H1 (cell line): Measurements from ENCODE around the gene IDI2. TPM values are rescaled to one million over a fixed set of nuclear protein-coding genes. Genes with fewer than 3 reads are reported as not detected.

Experiments
- CTCF ChIA-PET: fragments of 300-600 bp; sonication (Branson Sonifier 250); formaldehyde crosslinking; loops from one replicate; lab custom pipeline; 2021; ENCODE audit not compliant: partially characterized antibody; lab: Charles Lee
- POLR2A ChIA-PET: fragments of 300-600 bp; sonication (Branson Sonifier 250); formaldehyde crosslinking; loops from one replicate; lab custom pipeline; 2021; ENCODE audit warnings: inconsistent platforms; ENCODE audit not compliant: partially characterized antibody; lab: Charles Lee
- DNase-seq, 2 experiments: peaks; one replicate each; pipeline versions ENCODE4 v3.0.0 to v3.0.0-alpha.2; 2010 to 2022; ENCODE audit warnings: low spot score in 2 of 2, low read depth in 1 of 2, mixed read lengths in 1 of 2
- FAIRE-seq: peaks from 2 replicates; lab custom pipeline; 2011; peaks lifted over from hg19 to GRCh38; lab: Jason Lieb, UNC
- H2AFZ ChIP-seq: 2 replicates; pipeline ENCODE4 v1.8.1; 2012; ENCODE audit warnings: low read length, inconsistent platforms
- H2AK5ac ChIP-seq: 2 replicates; pipeline ENCODE4 v1.6.1; 2013; ENCODE audit warnings: low read depth, low read length
- H2BK120ac ChIP-seq: replicated peaks from 2 replicates; pipeline ENCODE3; 2013; ENCODE audit warnings: low read depth, low read length, inconsistent platforms
- H2BK12ac ChIP-seq: 2 replicates; pipeline ENCODE4 v1.6.1; 2013; ENCODE audit warnings: low read depth, low read length
- H2BK15ac ChIP-seq: 2 replicates; pipeline ENCODE4 v1.6.1; 2013; ENCODE audit warnings: low read length
- H2BK20ac ChIP-seq: 2 replicates; pipeline ENCODE4 v1.6.1; 2013; ENCODE audit warnings: low read length
- H2BK5ac ChIP-seq: 2 replicates; pipeline ENCODE4 v1.6.1; 2013; ENCODE audit warnings: low read depth, low read length
- H3K14ac ChIP-seq: 2 replicates; pipeline ENCODE4 v1.6.1; 2013; ENCODE audit warnings: inconsistent platforms; ENCODE audit not compliant: insufficient read length
- H3K18ac ChIP-seq: 2 replicates; pipeline ENCODE4 v1.6.1; 2013; ENCODE audit warnings: low read length; ENCODE audit errors: extremely low read depth
- H3K23ac ChIP-seq: 2 replicates; pipeline ENCODE4 v1.6.1; 2013; ENCODE audit warnings: inconsistent platforms; ENCODE audit not compliant: insufficient read length
- H3K23me2 ChIP-seq: 2 replicates; pipeline ENCODE4 v1.6.1; 2013; ENCODE audit warnings: low read depth, low read length
- H3K27ac ChIP-seq: 2 replicates; pipeline ENCODE4 v1.6.1; 2011; ENCODE audit warnings: low read depth, low read length, inconsistent platforms
- H3K27me3 ChIP-seq, 4 experiments: replicated peaks in 1 of 4; 1 replicate in 1 of 4; 2 replicates in 3 of 4; pipeline versions ENCODE4 v1.6.1 to v1.8.1; 2011 to 2013; ENCODE audit warnings: low read length in 3 of 4, mild to moderate bottlenecking in 3 of 4, inconsistent platforms in 2 of 4, mixed read lengths in 2 of 4, moderate library complexity in 1 of 4; ENCODE audit not compliant: control insufficient read depth in 3 of 4, insufficient read depth in 3 of 4; ENCODE audit errors: extremely low read depth in 1 of 4
- H3K36me3 ChIP-seq, 4 experiments: 2 replicates each; pipeline versions ENCODE4 v1.6.1 to v1.8.1; 2011 to 2013; ENCODE audit warnings: mild to moderate bottlenecking in 4 of 4, low read length in 3 of 4, moderate library complexity in 2 of 4, control low read depth in 1 of 4, inconsistent platforms in 1 of 4; ENCODE audit not compliant: insufficient read depth in 4 of 4, control insufficient read depth in 2 of 4
- H3K4ac ChIP-seq: replicated peaks from 2 replicates; pipeline ENCODE3; 2013; ENCODE audit warnings: low read length, low read depth, mixed read lengths, inconsistent platforms; ENCODE audit not compliant: insufficient read length
- H3K4me1 ChIP-seq, 4 experiments: replicated peaks in 1 of 4; 1 replicate in 1 of 4; 2 replicates in 3 of 4; pipeline versions ENCODE4 v1.6.1 to v1.8.1; 2011 to 2013; ENCODE audit warnings: low read length in 3 of 4, inconsistent platforms in 2 of 4, mixed read lengths in 1 of 4; ENCODE audit not compliant: insufficient read depth in 4 of 4, control insufficient read depth in 3 of 4
- H3K4me2 ChIP-seq, 2 experiments: 2 replicates each; pipeline versions ENCODE4 v1.6.1 to v1.8.1; 2011 to 2013; ENCODE audit warnings: low read depth in 2 of 2, low read length in 2 of 2, control low read depth in 1 of 2, inconsistent platforms in 1 of 2, mild to moderate bottlenecking in 1 of 2; ENCODE audit not compliant: insufficient read depth in 1 of 2
- H3K4me3 ChIP-seq, 4 experiments: fragments of 200-600, 300-600 bp in 1 of 4; sonication (generic), shearing (Covaris generic), sonication (Bioruptor Twin) in 1 of 4; 2 replicates each; pipeline versions ENCODE4 v1.5.1 to v1.8.1; 2011 to 2016; ENCODE audit warnings: low read length in 4 of 4, low read depth in 3 of 4, control low read depth in 2 of 4, inconsistent platforms in 2 of 4, mild to moderate bottlenecking in 2 of 4, mixed read lengths in 1 of 4, moderate library complexity in 1 of 4; ENCODE audit not compliant: insufficient read depth in 2 of 4; ENCODE audit errors: extremely low read depth in 1 of 4
- H3K56ac ChIP-seq: replicated peaks from 2 replicates; pipeline ENCODE3; 2013; ENCODE audit warnings: low read depth, mild to moderate bottlenecking, mixed read lengths, low read length, inconsistent platforms; ENCODE audit not compliant: insufficient read length
- H3K79me1 ChIP-seq: 2 replicates; pipeline ENCODE4 v1.6.1; 2013; ENCODE audit warnings: low read depth, low read length, control low read depth
- H3K79me2 ChIP-seq, 2 experiments: 2 replicates each; pipeline versions ENCODE4 v1.6.1 to v1.8.1; 2012 to 2013; ENCODE audit warnings: low read length in 2 of 2, mild to moderate bottlenecking in 2 of 2, inconsistent platforms in 1 of 2; ENCODE audit not compliant: insufficient read depth in 2 of 2, control insufficient read depth in 1 of 2
- H3K9ac ChIP-seq, 4 experiments: replicated peaks in 1 of 4; 1 replicate in 1 of 4; 2 replicates in 3 of 4; pipeline versions ENCODE4 v1.6.1 to v1.8.1; 2011 to 2013; ENCODE audit warnings: low read depth in 3 of 4, low read length in 3 of 4, control low read depth in 2 of 4, mild to moderate bottlenecking in 2 of 4, moderate library complexity in 2 of 4, inconsistent platforms in 1 of 4; ENCODE audit errors: extremely low read depth in 1 of 4
- H3K9me3 ChIP-seq, 2 experiments: 2 replicates each; pipeline versions ENCODE4 v1.6.1 to v1.8.1; 2012 to 2013; ENCODE audit warnings: mild to moderate bottlenecking in 2 of 2, moderate library complexity in 2 of 2, control low read depth in 1 of 2, inconsistent platforms in 1 of 2, low read depth in 1 of 2, low read length in 1 of 2, mixed read lengths in 1 of 2; ENCODE audit not compliant: insufficient read depth in 2 of 2
- H4K20me1 ChIP-seq, 2 experiments: replicated peaks in 1 of 2; 2 replicates each; pipeline versions ENCODE3 to v1.8.1; 2011 to 2013; ENCODE audit warnings: inconsistent platforms in 2 of 2, low read length in 2 of 2, mild to moderate bottlenecking in 1 of 2; ENCODE audit not compliant: insufficient read depth in 2 of 2, control insufficient read depth in 1 of 2
- H4K5ac ChIP-seq: 2 replicates; pipeline ENCODE4 v1.6.1; 2013; ENCODE audit warnings: low read length, low read depth, mixed read lengths, inconsistent platforms; ENCODE audit not compliant: insufficient read length
- H4K8ac ChIP-seq: 2 replicates; pipeline ENCODE4 v1.8.0; 2013; ENCODE audit warnings: mild to moderate bottlenecking, moderate library complexity, low read length, inconsistent platforms; ENCODE audit not compliant: insufficient read depth; ENCODE audit errors: extremely low read depth
- H4K91ac ChIP-seq: replicated peaks from 2 replicates; pipeline ENCODE3; 2013; ENCODE audit warnings: low read length, mixed read lengths, inconsistent platforms; ENCODE audit not compliant: insufficient read length
- ASH2L ChIP-seq: fragments of 200-600, 300-600 bp; sonication (generic); IDR thresholded peaks from one replicate; pipeline ENCODE4 v1.7.1; 2017; ENCODE audit warnings: low read length
- BCL11A ChIP-seq, 2 experiments: IDR thresholded peaks; one replicate each; pipeline ENCODE4 v1.6.1; 2011; ENCODE audit warnings: low read depth in 2 of 2, low read length in 2 of 2, mild to moderate bottlenecking in 2 of 2
- CBX8 ChIP-seq: fragments of 300-800, 300-1000 bp; sonication (generic); IDR thresholded peaks from 2 replicates; pipeline ENCODE4 v1.7.1; 2016; ENCODE audit warnings: low read depth, low read length, borderline replicate concordance
- CHD2 ChIP-seq: IDR thresholded peaks from 2 replicates; pipeline ENCODE4 v1.6.1; 2012; ENCODE audit warnings: low read length, improper control_type of control experiment
- CTBP2 ChIP-seq: IDR thresholded peaks from 2 replicates; pipeline ENCODE4 v1.7.0; 2011; ENCODE audit warnings: borderline replicate concordance, mild to moderate bottlenecking, moderate library complexity, mixed read lengths, low read length; ENCODE audit not compliant: insufficient read depth, insufficient read length
- JUN ChIP-seq: IDR thresholded peaks from 2 replicates; pipeline ENCODE4 v1.6.1; 2011; ENCODE audit warnings: low read depth, mild to moderate bottlenecking, improper control_type of control experiment, low read length
- JUND ChIP-seq: IDR thresholded peaks from 2 replicates; pipeline ENCODE4 v1.6.1; 2011; ENCODE audit warnings: mild to moderate bottlenecking, improper control_type of control experiment, low read length
- NANOG ChIP-seq: IDR thresholded peaks from 2 replicates; pipeline ENCODE4 v1.6.1; 2011; ENCODE audit warnings: low read length, low read depth, mild to moderate bottlenecking, inconsistent platforms; ENCODE audit not compliant: insufficient read depth, poor library complexity, severe bottlenecking
- POLR2A ChIP-seq, 2 experiments: IDR thresholded peaks; 1 replicate in 1 of 2; 2 replicates in 1 of 2; pipeline ENCODE4 v1.6.1; 2011; ENCODE audit warnings: low read depth in 2 of 2, low read length in 2 of 2, mild to moderate bottlenecking in 2 of 2; ENCODE audit errors: control extremely low read depth in 1 of 2
- RFX5 ChIP-seq: IDR thresholded peaks from 2 replicates; pipeline ENCODE4 v1.6.1; 2011; ENCODE audit warnings: low read depth, low read length, improper control_type of control experiment, borderline replicate concordance
- SIRT6 ChIP-seq: IDR thresholded peaks from one replicate; pipeline ENCODE4 v1.7.1; 2012; ENCODE audit warnings: low read length, inconsistent platforms
- SP1 ChIP-seq: IDR thresholded peaks from 2 replicates; pipeline ENCODE4 v1.6.1; 2011; ENCODE audit warnings: low read depth, low read length
- SP2 ChIP-seq: IDR thresholded peaks from 2 replicates; pipeline ENCODE4 v1.6.1; 2012; ENCODE audit warnings: mild to moderate bottlenecking, low read length, inconsistent platforms
- TEAD4 ChIP-seq: IDR thresholded peaks from 2 replicates; pipeline ENCODE4 v1.6.1; 2012; ENCODE audit warnings: low read depth, low read length, inconsistent platforms, mixed read lengths
- WGBS, 2 experiments: shearing (Covaris generic) in 1 of 2; methylation state at CpG; one replicate each; pipeline versions ENCODE4 v1.1.6 to v1.1.7; 2013 to 2015; ENCODE audit warnings: low lambda C conversion rate in 2 of 2, mixed read lengths in 2 of 2, inconsistent platforms in 1 of 2, low coverage in 1 of 2, missing lambda C conversion rate in 1 of 2; ENCODE audit not compliant: insufficient replicate concordance in 2 of 2, insufficient coverage in 1 of 2, insufficient read length in 1 of 2; ENCODE audit errors: extremely low coverage in 1 of 2, missing lambda C conversion rate in 1 of 2; 5-methylcytosine and 5-hydroxymethylcytosine counted together
- polyA plus RNA-seq, 7 experiments: library from polyadenylated mRNA; depleted of rRNA in 3 of 7; stranded (reverse) in 5 of 7; unstranded in 2 of 7; fragments of >200 nt in 5 of 7; fragments of 200-250 nt in 2 of 7; gene quantifications; 1 replicate in 5 of 7; 2 replicates in 1 of 7; 4 replicates in 1 of 7; pipeline versions ENCODE4 v1.2.1 to v1.2.3, GENCODE V29; 2011 to 2013; ENCODE audit warnings: missing spikeins in 2 of 7, mixed read lengths in 2 of 7
- total RNA-seq: library from RNA; stranded (reverse); fragmentation: NEBNext Ultra II Directional; extraction: Animal tissue kit (Norgen Biotek cat#: 25700); gene quantifications from 2 replicates; pipeline ENCODE4 v1.2.1, GENCODE V29; 2021

IDI2 gene
- total and polyA plus RNA-seq, 2 of the 8 experiments (the other 6 are each of a cell fraction or from before 2014, with no cell fraction given) = not detected

DNA sequence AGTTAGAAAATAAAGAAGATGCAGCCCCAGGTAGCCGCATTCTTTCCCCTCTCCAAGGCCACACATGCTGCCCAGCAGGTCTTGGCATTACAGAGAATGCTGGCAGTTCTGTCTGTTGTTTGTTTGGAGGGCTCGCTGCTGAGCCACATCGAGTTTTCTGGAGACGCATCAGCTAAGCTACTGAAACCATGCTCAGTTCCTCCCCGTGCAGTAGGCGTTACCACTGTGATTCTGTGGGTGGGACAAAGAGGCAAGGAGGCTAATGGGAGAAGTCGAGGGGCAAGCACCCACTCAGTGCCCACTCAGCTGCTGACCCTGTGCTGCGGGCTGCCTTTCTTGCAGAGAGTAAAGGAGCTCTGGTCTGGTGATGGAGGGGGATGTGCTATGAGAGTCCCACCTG, 52.9 kb downstream of the IDI2 start:
- DNase-seq = no peak
- CTCF ChIA-PET = interaction anchor here (3.6 kb wide), 1 partner anchor 13 kb away, joined by 16 read pairs; no protein-coding TSS in a partner anchor

More for the DNA sequence above, 52.9 kb downstream of the IDI2 start:
- Histone ChIP-seq H4K5ac (no peak overlapping the region), H3K4ac (no peak overlapping the region), H3K56ac (no peak overlapping the region), H3K18ac (no peak overlapping the region), H3K23ac (no peak overlapping the region), H3K14ac (no peak overlapping the region), H3K79me1 (no peaks in the 10 kb centered on the region), H2BK12ac (no peak overlapping the region), H2BK120ac (no peak overlapping the region), H3K27ac (no peak overlapping the region; the same call in 1 of the 2 replicates), H3K36me3 (no peaks in the 10 kb centered on the region), H2AFZ (peak overlapping the region; percentile 52), H3K27me3 (no peaks in the 10 kb centered on the region), H2BK20ac (no peak overlapping the region), H2BK15ac (peak overlapping the region; percentile 40; the same call in 1 of the 2 replicates), H3K79me2 (no peaks in the 10 kb centered on the region), H2BK5ac (peak overlapping the region; percentile 66; the same call in 1 of the 2 replicates), H3K4me3 (no peak overlapping the region), H3K4me1 (peaks cover 0 to 10% (median 3%) of the 10 kb centered on the region in 4 experiments; a peak in 4 of 7 replicates), H3K9ac (0 out of 7 replicates have a peak overlapping the region, but pooled peaks of 1 of the 4 experiments have one; percentile 13), H4K20me1 (no peaks in the 10 kb centered on the region), H4K91ac (peak overlapping the region; percentile 15), H3K9me3 (no peaks in the 10 kb centered on the region; a peak in 1 of 4 replicates), H4K8ac (no peak overlapping the region), H3K23me2 (no peaks in the 10 kb centered on the region), H2AK5ac (no peak overlapping the region), H3K4me2 (no peak overlapping the region; a peak in 2 of 4 replicates)
- POLR2A ChIA-PET = interaction anchor here (0.8 to 3.7 kb wide), 2 partner anchors 15 to 60 kb away, joined by 3 to 34 read pairs; partner anchors contain the start of gene GTPBP4
- no peak for FAIRE-seq
- WGBS, 2 experiments = 77% methylated on average over 8 of the region's 8 CpGs; no CpG with 5 or more reads in 1 of the 2 experiments
- TF ChIP-seq JUND (no peak), CBX8 (no peak), SIRT6 (no peak), POLR2A (IDR thresholded peaks at IDR 0.05; ENCODE audit: control extremely low read depth in 1 of 2, low read depth in 2 of 2, low read length in 2 of 2) (0 out of 3 replicates have a peak, but pooled peaks of 1 of the 2 experiments have one; percentile 15), NANOG (no peak), CHD2 (no peak), SP1 (0 out of 2 replicates have a peak, but pooled peaks have one; percentile 35), JUN (no peak), RFX5 (no peak), TEAD4 (no peak), BCL11A (IDR thresholded peaks at IDR 0.05; ENCODE audit: low read depth in 2 of 2, low read length in 2 of 2) (no peak), SP2 (no peak), CTBP2 (no peak), ASH2L (peak; percentile 27)
